NCI-H1105 treated with DMSO at 0.1 percent for 48 hours (cell line): Measurements from ENCODE around the gene SPAM1.
"Not testable (repeated sequence)": the region's sequence is repeated elsewhere in the genome, so short reads cannot be mapped to it uniquely, and the experiment has no call there.

ENCODE experiments used
- DNase-seq: peaks from one replicate; lab custom pipeline; 2025; lab: John Stamatoyannopoulos, UW

The SPAM1 gene

GRCh38 chr7:123924941-123925340, at the start of gene SPAM1:
TSS of gene SPAM1 (plus strand) at chr7:123925241. CDS start at chr7:123953571, 28,330 bp downstream.
- DNase-seq = no peak

DNA sequence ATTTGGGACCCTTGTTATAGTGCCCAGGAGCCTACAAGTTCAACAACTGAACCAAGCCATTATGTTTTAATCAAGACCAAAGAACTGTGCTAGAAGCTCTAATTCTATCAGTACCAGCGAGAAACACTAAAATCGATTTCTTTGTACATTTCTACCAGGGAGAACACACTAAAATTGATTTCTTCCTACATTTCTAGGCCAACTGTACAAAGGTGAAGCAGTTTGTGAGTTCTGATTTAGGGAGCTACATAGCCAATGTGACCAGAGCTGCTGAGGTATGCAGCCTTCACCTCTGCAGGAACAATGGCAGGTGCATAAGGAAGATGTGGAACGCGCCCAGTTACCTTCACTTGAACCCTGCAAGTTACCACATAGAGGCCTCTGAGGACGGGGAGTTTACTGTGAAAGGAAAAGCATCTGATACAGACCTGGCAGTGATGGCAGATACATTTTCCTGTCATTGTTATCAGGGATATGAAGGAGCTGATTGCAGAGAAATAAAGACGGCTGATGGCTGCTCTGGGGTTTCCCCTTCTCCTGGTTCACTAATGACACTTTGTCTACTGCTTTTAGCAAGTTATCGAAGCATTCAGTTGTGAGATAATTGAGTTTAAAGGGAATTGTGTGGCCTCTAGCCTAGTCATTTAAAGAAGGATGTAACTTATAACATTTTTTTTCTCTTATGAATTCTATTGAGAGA, 48.3 kb upstream of the SPAM1 start:
- no peak for DNase-seq

DNA sequence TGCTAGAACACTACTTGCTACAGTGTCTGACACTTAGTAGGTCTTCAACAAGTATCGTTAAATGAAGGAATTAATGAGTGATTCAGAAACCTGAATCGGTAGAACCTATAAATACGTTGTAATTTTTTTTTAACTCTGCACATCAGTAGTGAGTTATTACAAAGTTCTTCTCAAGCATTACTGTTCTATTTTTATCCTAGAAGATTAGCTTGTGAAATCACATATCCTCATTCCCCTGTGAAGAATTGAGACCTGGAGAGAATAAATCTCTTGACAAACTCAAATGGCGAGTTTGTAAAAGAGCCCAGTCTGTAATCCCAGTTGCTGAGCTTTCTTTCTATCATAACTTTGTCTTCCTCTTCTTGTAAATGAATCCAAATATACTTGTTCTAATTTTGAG, 45.4 kb upstream of the SPAM1 start:
- DNase-seq = no peak

- DNase-seq = no peak
Measured at GRCh38 chr7:123881300-123881699, 43.7 kb upstream of the SPAM1 start.

DNA sequence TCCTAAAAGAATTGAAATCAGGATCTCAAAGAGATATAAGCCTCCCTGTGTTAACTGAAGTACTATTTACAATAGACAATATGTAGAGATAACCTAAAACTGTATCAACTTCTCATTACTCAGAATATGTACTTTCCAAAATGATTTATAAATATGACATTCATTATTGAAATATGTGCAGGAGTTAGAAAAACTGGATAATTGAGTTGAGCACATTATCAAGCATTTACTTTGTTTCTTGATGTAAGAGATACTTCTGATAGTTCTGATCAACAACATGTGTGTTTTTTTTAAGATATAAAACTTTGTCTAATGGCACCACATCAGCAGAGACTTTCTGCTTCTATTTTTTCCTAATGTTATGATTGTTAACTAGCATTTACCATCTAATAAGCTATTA, 41.9 kb upstream of the SPAM1 start:
- no peak for DNase-seq

GRCh38 chr7:123888192-123888591, 36.8 kb upstream of the SPAM1 start:
- DNase-seq = no peak

DNA sequence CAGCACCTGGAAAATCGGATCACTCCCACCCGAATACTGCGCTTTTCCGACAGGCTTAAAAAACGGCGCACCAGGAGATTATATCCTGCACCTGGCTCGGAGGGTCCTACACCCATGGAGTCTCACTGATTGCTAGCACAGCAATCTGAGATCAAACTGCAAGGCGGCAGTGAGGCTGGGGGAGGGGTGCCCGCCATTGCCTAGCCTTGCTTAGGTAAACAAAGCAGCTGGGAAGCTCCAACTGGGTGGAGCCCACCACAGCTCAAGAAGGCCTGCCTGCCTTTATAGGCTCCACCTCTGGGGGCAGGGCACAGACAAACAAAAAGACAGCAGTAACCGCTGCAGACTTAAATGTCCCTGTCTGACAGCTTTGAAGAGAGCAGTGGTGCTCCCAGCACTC, 30.3 kb upstream of the SPAM1 start:
- DNase-seq = not testable (repeated sequence)

DNA sequence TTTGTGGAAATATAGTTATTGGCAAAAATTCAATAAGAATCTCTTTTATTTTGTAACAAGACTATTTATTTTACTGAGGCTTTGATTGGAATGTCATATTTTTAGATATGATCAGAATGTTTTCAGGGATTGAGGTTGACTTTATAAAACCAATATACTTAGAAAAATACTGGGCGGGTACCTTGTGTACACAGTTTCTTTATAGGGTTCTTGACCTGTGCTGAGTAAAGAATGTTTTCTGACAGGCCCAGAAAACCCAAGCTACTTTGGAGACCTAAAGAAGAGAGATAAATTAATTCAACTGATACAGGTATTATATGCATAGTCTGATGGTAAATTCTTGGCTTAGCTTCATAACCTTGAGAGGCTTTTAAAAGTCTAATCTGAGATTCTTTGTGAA, 23.9 kb upstream of the SPAM1 start:
- DNase-seq = no peak

GRCh38 chr7:123905714-123906113, 19.3 kb upstream of the SPAM1 start:
- no peak for DNase-seq

DNA sequence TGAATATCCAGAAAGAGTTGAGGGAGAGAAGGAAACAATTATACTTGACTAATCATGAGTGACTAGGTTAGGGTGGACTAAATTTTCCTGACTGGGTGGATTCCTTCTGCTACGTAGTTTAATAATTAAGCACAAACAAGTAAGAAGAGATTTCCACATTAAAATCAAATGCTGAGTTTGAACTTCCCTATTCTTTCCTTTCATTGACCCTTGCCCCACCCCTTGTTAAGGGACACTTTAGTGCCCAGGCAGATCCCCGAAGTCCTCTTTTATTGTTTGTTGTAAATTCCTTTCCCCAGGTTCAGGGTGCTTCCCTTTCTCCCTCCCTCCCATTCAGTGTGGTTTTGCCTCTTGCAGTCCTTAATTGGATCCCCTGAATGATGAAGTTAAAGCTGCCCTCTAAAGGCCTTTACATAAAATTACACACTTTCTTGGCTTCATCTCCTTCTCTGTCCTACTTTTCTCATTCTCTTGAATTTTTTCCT, 8.8 kb upstream of the SPAM1 start:
- peak; percentile 31 for DNase-seq

DNA sequence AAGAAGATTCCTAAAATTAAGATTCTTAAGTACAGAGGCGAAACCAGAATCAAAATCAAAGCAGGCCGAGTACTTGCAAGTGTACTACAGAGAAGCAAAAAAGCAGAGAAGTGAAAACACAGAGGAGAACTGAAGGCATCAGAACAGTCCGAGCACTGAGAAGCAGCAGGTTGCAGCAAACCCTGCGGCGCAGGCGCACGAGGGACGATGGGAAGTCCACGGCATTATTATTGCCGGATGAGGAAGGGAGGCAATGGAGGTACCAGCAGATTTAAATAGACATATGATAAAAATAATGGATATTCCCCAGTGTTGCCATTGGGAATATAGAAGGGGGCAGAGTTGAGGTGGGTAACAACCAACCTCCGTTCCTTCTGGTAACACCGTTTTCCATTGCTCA, 7.2 kb upstream of the SPAM1 start:
- DNase-seq = no peak

DNA sequence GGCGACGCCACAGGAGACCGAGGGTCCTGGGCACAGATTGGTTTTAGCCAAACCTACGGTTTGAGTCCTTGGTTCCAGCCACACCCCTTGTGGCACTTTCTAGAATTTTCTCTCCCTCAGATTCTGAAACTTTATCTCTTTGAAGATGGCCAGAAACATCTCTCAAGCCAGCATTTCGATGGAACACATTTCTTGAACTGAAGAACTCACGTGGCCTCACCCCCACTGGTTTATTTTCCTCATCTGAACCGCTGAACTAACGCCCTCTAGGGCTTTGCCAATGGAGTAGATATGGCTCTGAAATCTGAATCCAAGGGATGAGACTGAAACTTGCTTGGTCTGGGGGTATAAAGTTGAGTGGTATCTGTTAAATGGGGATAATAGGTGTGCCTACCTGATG, 6.7 kb upstream of the SPAM1 start:
- DNase-seq = no peak

- DNase-seq = no peak
Measured at GRCh38 chr7:123923599-123923998, 1.4 kb upstream of the SPAM1 start.

DNA sequence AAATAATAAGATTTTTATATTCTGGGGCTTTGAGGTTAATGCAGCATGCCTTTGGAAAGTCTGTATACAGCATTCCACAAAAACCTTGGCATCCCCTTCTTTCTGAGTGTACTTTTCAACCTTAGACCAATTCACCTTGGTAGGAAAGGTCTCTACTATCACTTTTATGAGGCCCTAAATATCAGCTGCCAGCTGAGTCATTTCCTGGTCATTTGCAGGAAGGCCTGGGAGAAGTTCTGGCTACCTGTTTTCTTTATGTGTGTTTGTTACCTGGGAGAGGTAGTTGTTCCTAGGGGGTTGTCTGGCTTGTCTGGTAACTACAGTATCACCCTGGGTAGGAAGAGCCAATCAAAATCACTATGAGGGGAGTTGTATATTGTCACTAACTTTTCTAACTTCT, 4.1 kb downstream of the SPAM1 start:
- no peak for DNase-seq

DNA sequence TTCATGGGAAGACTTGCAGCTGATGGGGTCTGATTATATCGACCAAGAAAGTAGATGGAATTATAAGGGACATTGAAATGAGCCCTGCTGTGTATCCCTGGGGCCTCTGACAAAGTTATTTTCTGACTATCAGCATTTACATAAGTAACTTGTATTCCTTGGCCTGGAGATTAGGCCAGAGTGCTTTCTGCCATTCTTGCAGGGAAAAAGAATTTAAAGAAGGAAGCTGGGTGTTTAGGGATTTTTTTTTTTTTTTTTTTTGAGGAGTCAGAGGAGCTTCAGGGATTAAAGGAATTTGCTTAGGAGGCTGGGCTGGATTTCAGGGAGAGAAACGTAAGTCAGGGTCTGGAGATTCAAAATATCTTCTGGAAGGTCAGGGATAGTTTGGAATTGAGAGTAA, 4.6 kb downstream of the SPAM1 start:
- no peak for DNase-seq

DNA sequence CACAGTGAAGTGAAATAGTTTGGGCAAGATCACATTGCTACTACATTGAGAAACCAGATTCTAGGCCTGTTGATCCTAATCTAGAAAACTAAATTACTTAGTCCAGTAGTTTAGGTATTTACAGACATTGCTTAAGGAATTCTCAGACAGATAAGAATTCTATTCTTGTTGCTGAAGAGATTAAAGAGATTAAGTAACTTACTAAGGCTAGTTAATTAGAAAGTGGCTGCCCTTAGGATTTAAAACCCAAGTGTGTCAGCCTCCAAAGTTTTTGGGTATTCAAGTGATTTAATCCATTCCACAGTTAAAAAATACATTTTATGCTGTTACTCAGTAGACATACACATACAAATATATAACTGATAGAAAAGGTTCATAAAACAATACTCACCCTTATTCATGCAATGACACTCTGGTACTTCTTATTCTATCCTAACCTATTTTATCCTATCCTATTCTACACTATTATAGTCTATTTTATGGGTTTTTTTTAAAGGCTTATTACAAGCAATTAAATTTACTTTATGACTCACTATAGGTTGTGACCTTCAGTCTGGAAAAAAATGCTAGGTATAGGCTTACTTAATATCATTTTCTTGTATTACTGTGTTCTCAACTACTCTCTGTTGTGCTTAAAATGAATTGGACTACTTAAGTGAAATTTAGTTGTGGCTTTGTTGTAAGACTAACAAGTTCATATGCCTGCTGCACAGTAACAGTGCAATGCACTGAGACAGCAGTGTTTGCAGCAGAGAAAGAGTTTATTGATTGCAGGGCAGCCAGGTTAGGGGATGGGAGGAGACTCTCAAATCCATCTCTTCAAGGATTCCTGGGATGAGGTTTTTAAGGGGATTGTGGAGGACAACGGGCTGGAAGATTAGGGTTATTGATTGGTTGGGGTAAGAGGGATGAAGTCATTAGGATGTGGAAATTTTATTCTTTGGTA, 10.7 kb downstream of the SPAM1 start:
- no peak for DNase-seq

DNA sequence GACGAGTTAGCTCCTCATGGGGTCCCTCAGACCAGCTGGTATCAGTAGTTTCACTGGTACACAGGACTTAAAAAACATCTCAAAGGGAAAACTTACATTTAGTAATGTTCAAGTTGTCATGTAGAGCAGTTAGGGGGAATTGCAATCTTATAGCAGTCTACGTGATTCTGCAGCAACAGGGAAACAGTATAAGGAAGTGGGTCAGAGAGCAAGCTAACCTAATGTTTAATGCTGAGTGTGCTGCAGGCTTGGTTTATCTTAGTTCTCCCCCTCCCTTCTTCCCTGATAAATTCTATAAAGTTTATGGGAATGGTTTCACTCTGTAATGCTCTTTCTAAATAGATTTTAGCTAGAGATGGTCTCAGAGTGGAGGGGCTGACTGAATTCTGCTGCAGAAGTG, 11.3 kb downstream of the SPAM1 start:
- DNase-seq = no peak

DNA sequence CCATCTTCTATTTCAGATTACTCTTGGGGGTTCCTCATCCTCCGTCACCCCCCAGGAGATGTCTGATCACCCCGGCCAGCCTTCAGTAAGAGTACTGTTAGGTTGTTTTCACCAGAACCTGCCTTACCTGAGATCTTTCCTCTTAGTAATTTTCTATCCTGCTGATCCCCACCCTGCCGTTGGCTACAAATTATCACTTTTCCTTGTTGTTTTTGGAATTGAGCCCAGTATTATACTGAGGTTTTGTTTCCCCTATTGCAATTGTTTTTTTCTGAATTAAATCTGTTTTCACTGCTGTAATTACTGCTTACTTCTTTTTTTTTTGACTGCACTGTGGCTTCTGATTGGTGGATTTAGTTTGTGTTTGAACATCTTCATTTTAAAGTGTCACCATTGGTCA, 14.7 kb downstream of the SPAM1 start:
- no peak for DNase-seq

- no peak for DNase-seq
Measured at GRCh38 chr7:123941391-123942180, 16.5 kb downstream of the SPAM1 start.

- DNase-seq = no peak
Measured at GRCh38 chr7:123944395-123944794, 19.4 kb downstream of the SPAM1 start.

- no peak for DNase-seq
Measured at GRCh38 chr7:123945938-123946337, 20.9 kb downstream of the SPAM1 start.

- DNase-seq = no peak
Measured at GRCh38 chr7:123948136-123948535, 23.1 kb downstream of the SPAM1 start.
